Measurements from ENCODE around the gene LGI2.

Gene LGI2

DNA sequence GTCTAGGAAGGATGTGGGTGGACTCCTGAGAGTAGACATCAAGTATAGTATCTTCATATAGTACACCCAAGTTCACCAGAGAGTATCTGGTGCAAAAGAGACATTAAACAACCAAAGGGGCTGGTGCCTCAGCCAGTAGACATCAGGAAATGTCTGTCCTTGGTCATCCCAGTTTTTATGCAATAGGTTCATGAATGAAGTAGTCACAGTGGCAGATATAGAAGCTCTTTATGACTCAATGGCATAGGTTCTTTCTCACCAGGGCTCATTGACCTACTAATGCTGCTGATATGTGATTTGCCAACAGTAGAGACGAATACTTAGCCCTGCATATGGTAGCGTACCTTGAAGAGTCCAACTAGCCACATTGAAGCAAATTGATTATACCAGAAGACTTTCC, 72.9 kb downstream of the LGI2 start:
- no peak for FAIRE-seq

DNA sequence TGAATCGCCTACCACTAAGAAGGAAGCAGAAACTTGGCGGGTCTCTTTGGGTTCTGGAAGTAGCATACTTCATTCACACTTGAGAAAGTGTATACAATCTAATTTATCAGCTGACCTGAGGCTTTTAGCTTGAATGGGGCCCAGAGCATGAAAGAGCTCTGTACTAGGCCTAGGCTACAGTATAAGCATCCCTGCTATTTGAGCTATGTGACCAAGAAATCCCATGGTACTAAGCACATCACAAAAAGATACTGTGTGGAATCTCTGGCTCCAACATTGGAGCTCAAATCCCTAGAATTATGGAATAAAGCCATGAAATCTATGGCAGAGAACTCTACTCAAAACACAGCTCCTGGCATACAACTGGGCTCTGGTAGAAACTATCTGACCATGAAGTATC, 74.0 kb downstream of the LGI2 start:
- FAIRE-seq, result no peak

DNA sequence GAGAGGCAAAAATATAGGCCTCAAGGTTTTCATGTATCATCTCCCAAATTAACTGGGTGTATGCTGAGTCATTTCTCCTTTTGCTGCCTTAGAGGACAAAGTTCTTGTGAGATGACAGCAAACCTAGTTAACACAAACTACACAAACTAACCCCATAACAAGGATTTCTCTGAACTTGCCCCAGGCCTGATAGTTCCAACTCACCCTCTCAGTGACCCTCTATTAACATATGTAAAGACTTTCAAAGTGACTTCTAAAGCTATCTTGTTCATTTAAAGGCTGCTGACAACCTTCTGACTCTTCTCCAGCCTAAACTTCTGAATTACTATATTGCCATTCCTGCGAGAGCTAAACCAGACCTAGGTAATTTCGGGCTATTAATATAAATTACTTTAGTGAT, 74.7 kb downstream of the LGI2 start:
- no peak for FAIRE-seq

DNA sequence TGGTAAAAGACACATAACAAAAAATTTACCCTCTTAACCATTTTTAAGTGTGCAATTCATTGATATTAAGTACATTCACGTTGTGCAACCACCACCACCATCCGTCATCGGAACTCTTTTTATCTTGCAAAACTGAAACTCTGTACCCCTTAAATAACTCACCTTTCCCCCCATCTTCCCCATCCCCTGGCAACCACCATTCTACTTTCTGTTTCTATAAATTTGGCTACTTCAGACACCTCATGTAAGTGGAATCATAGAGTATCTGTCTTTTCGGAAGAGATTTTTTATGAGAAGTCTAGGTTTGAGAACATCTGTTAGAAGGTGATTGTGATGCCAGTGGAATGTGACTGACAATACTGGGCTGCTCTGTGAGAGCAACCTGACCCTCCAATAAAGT, 78.1 kb downstream of the LGI2 start:
- no peak for FAIRE-seq

DNA sequence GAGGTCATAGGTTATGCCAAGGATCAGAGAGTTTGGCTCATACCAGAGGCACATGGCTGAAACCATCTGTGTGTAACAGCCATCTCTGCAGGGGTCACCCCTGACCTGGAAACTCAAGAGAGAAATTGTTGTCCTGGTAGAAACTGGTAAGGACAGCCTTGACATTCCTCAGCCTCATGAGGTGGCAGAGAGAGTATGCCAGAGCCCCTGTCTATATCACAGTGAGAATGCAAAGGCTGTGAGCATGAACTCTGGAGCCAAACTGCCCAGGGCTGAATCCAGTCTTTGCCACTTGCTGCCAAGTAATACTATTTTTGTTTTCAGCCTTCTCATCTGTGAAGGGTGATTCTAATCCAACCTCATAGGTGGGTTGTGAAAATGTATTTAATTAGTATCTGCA, 80.8 kb downstream of the LGI2 start:
- FAIRE-seq, result no peak

Measured in A204.1 (cell line).